Right lobe of liver (tissue), 6 donors: Measurements from ENCODE around the gene ICA1L. TPM values are rescaled to one million over a fixed set of nuclear protein-coding genes. Genes with fewer than 3 reads are reported as not detected.
"Not testable (repeated sequence)": the region's sequence is repeated elsewhere in the genome, so short reads cannot be mapped to it uniquely, and the experiment has no call there.

Source experiments
- ATAC-seq, 4 donors: fragments of 200-7000 bp; cut with Tn5 transposase; one replicate each; pipeline ENCODE4 v1.9.1; 2020; ENCODE audit warnings: mild to moderate bottlenecking in 4 of 4, moderate library complexity in 4 of 4
- DNase-seq, 3 donors: peaks; one replicate each; pipeline ENCODE4 v3.0.0-alpha.2; 2020
- H3K27ac ChIP-seq, 3 donors: fragments of 200-600 bp; one replicate each; pipeline ENCODE4 v1.8.0; 2022
- H3K27me3 ChIP-seq, 2 donors: fragments of 200-600 bp; one replicate each; pipeline ENCODE4 v1.8.0; 2022
- H3K36me3 ChIP-seq, 4 donors: fragments of 200-600 bp; sonication (generic) in 1 of 4; one replicate each; pipeline versions ENCODE4 v1.5.1 to v1.8.0; 2017 to 2022; ENCODE audit warnings: control low read depth in 1 of 4
- H3K4me1 ChIP-seq, 4 donors: fragments of 200-600 bp; sonication (generic) in 1 of 4; one replicate each; pipeline versions ENCODE4 v1.5.1 to v1.8.0; 2017 to 2022; ENCODE audit warnings: control low read depth in 1 of 4
- H3K4me3 ChIP-seq, 3 donors: fragments of 200-600 bp; one replicate each; pipeline ENCODE4 v1.8.0; 2022
- H3K9me3 ChIP-seq, 4 donors: fragments of 200-600 bp; sonication (generic) in 1 of 4; one replicate each; pipeline versions ENCODE4 v1.5.1 to v1.8.0; 2017 to 2022; ENCODE audit warnings: control low read depth in 1 of 4
- POLR2A ChIP-seq: fragments of 450-650 bp; IDR thresholded peaks from one replicate; pipeline ENCODE4 v1.6.1; 2017; ENCODE audit warnings: antibody characterized with exemption, mild to moderate bottlenecking
- WGBS: methylation state at CpG from one replicate; pipeline ENCODE4 v1.1.6; 2018; ENCODE audit warnings: low coverage, low lambda C conversion rate; ENCODE audit not compliant: insufficient coverage; ENCODE audit errors: missing lambda C conversion rate; 5-methylcytosine and 5-hydroxymethylcytosine counted together
- intact Hi-C, 2 donors: fragments of 100-400 bp; cut with DNase I; formaldehyde crosslinking; loops; one replicate each; pipeline versions ENCODE4 v1.11.2 to v1.14.1; 2022
- long read RNA-seq: library from polyadenylated mRNA; unstranded; transcript quantifications from one replicate; pipeline ENCODE4 v2.0.0, GENCODE V29; 2019
- total RNA-seq, 6 experiments: library from RNA; depleted of rRNA in 2 of 6; stranded (reverse); fragments of >200 nt in 2 of 6; fragmentation: NEBNext Ultra II Directional in 3 of 6; extraction: Animal tissue kit (Norgen Biotek cat#: 25700) in 3 of 6; gene quantifications; one replicate each; pipeline versions ENCODE4 v1.1.0 to v1.2.4, GENCODE V29; 2016 to 2023
- TF ChIP-seq, protein P1 (sequence below), 4 donors: fragments of 200-600 bp in 3 of 4; fragments of 450-650 bp in 1 of 4; IDR thresholded peaks; one replicate each; pipeline versions ENCODE4 v1.5.1 to v1.8.0; 2016 to 2022; ENCODE audit warnings: antibody characterized with exemption in 4 of 4, mild to moderate bottlenecking in 2 of 4
- donor health status: DM: no; HTN: yes; CAD: no.
- donor health status: DM: no; HTN: no; CAD: no.
- donor health status: DM: no; HTN: no; CAD: no.
- donor health status: DM: no; HTN: yes; CAD: no.
- donor health status: DM: no; HTN: yes; CAD: no.

ICA1L gene
- total RNA-seq = under 1 TPM; 0.07 to 0.53 (median 0.15) TPM
- long read RNA-seq = 0 reads

DNA sequence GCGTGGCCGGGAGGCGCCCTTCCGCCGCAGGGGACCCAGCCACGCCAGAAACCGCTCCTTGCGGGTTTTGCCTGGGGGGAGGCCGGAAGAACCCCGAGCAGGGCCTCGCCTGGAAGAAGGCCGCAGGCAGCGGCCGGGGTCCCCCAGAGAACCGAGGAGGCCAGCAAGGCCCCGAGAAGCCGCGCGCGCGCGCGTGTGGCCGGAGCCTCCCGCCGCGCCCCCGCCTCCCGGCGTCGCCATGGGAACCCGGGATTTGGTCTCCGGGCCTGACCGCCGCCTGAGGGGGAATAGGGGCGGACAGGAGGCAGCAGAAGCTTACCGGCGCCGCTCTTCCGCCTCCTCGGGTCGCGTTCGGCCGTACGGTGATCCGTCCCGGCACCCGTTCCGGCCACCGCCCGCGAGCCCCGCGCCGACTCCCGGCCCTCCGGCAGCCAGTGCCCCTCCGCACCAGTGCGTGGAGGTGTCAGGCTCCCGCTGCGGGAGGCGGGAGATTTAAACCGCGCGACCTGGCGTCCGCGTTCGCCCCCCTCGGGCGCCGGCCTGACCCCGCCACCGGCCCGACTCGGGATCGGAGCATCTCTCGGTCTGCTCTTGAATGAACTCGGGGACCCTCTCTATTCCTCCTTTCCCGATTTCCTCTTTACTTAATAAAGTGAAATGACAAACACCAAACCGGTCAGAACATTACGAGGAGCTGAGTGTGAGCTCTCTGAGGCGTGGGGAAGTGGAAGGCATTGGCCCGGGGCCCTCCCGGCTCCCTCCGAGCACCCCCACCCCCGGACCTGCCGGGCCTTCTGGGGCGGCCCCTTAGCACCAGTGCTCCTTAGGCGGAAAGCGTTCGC, at the start of gene ICA1L:
Gene ICA1L (minus strand): TSS at position 467 of the 842 bp plus-strand sequence. CDS start 42,757 bp downstream, outside the sequence.
- DNase-seq (peak; percentile 62 to 74 (median 71)), ATAC-seq (peak; percentile 79 to 91 (median 88))
- no peaks in the 10 kb centered on the region for H3K9me3 ChIP-seq
- no peak for TF ChIP-seq POLR2A
- TF ChIP-seq, protein P1, sequence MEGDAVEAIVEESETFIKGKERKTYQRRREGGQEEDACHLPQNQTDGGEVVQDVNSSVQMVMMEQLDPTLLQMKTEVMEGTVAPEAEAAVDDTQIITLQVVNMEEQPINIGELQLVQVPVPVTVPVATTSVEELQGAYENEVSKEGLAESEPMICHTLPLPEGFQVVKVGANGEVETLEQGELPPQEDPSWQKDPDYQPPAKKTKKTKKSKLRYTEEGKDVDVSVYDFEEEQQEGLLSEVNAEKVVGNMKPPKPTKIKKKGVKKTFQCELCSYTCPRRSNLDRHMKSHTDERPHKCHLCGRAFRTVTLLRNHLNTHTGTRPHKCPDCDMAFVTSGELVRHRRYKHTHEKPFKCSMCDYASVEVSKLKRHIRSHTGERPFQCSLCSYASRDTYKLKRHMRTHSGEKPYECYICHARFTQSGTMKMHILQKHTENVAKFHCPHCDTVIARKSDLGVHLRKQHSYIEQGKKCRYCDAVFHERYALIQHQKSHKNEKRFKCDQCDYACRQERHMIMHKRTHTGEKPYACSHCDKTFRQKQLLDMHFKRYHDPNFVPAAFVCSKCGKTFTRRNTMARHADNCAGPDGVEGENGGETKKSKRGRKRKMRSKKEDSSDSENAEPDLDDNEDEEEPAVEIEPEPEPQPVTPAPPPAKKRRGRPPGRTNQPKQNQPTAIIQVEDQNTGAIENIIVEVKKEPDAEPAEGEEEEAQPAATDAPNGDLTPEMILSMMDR (IDR thresholded peaks at IDR 0.05) = no peak
- no peaks in the 10 kb centered on the region for H3K27me3 ChIP-seq
- no peaks in the 10 kb centered on the region for H3K36me3 ChIP-seq
- 0% methylated on average over 14 of the region's 93 CpGs for WGBS
- H3K4me3 ChIP-seq = peak within 1 kb of the TSS; percentile 46 to 80 (median 69)
- H3K4me1 ChIP-seq = peaks cover 0 to 12% (median 0%) of the 10 kb centered on the region in 4 donors
- no peak within 1 kb of the TSS for H3K27ac ChIP-seq
- intact Hi-C loops = no loop called here

DNA sequence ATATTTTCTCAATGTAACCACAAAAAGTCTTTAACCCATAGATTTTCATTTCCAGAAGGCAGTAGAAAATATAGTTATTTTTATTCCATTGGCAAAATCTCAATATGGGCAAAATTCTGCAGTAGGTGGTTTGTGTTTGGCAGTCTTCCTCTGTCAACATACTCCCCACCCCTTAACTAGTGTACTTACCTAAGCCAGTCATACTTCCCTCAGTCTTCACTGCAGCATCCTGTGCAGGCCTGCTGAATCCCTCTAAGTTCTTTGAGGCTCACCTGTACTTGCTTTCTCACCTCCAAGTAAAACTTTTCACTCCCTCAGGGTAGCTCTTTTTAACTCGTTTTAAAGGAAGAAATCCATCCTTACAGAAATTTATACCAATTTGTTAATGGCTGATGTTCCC, 47.3 kb upstream of the ICA1L start:
- Histone ChIP-seq H3K36me3 (peaks cover 0 to 5% (median under 1%) of the 10 kb centered on the region in 4 donors), H3K27me3 (no peaks in the 10 kb centered on the region), H3K4me3 (no peak overlapping the region), H3K9me3 (no peaks in the 10 kb centered on the region), H3K27ac (no peak overlapping the region), H3K4me1 (no peaks in the 10 kb centered on the region)
- intact Hi-C loops = no loop called here
- DNase-seq (no peak), ATAC-seq (no peak)
- TF ChIP-seq POLR2A = no peak
- TF ChIP-seq, protein P1 (IDR thresholded peaks at IDR 0.05) = no peak
- WGBS = 100% methylated on average over 1 of the region's 1 CpG

DNA sequence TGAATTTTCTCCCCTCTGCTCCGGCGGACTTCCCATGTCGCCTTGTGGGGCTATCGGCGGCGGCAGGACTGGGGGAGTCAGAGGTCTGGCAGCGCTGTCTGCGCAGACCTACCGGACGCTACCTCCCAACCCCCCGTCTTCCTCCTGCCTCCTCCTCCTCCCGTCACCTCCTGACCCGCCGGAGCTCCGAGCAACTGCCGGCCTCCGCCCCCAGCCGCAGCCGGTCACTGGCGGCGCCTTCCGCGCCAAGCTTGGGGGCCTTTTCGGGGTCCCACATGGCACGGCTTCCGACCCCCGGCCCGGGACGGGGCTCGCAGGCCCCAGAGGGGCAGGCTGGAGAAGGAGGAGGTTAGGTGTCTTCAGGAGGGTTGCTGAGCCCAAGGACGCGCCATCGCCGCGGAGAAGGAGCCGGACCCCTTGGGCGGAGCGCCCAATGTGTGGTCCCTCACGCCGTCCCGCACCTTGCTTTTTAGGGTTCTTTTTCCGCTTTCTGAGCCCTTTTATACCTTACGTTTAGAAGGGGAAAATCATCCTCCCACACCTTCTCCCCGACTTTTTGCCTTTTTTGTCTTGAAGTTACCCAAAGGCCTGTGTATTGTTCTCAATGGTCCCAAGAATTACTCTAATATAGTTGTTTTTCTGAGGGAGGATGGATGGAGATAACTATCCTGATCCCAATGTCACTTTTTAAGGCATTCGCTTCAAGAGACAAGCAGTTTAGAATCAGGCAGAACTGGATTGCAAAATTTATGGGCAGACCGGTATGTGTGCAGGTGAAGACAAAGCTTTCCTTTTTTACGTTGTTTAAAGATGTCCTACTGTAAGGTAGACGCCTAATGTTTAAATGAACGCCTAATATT, 41.0 kb upstream of the ICA1L start:
- DNase-seq, H3K27me3 ChIP-seq, intact Hi-C loops, H3K9me3 ChIP-seq, H3K36me3 ChIP-seq: not testable (repeated sequence)
- peaks cover 0 to 13% (median 8%) of the 10 kb centered on the region in 4 donors for H3K4me1 ChIP-seq
- 5% methylated on average over 7 of the region's 49 CpGs for WGBS
- peak overlapping the region; percentile 74 to 92 (median 77) for H3K4me3 ChIP-seq
- peak overlapping the region; percentile 63 to 81 (median 80) for H3K27ac ChIP-seq
- peak; percentile 79 to 87 (median 82) for ATAC-seq

DNA sequence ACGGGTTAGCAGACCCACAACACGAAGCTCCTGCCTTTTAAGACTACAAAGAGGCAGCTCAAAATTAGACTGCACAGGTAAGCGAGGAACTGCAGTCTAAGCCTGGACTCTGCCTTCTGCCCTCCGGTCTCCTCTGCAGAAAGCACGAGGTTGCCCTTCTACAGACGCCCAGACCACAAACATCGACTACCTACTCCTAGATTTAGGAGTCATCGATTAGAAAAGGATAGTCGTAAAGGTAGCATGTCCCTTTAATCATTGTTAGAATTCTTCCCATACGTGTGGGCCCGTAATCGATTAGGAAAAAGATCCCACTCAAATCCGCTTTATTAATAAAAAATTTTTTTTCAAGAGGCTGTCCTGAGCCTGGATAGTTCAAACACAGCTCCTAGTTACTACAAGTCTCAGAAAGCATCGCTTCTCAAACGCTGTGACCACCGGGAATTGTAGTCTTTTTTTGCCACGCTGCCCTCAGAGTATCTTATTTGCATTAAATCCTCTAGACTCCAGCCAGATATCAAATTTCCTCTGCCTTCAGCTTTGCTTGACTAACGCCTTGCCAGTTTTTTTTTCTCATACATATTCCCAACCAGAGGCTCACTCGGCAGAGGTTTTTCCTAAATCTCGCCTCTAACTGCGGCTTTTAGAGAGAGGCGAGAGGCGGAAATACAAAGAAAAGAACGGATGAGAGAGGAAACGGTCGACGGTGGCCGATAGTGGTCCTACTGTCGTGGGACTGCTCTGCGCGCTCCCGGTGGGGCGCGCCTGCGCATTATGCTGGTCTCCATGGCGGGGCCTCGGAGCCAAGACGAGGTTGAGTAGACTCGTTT, 40.2 kb upstream of the ICA1L start, which contains the start of the genes CARF and WDR12:
Gene CARF (plus strand): TSS at position 764 of the 830 bp plus-strand sequence. CDS start 29,628 bp downstream, outside the sequence.
Gene WDR12 (minus strand): TSS at position 162 of the 830 bp plus-strand sequence. CDS start 197 bp downstream, outside the sequence.
- DNase-seq (peak; percentile 96 to 97 (median 96)), ATAC-seq (peak; percentile 92 to 95 (median 94))
- intact Hi-C loops = no loop called here
- no peaks in the 10 kb centered on the region for H3K36me3 ChIP-seq
- H3K9me3 ChIP-seq = no peaks in the 10 kb centered on the region
- peak within 1 kb of the TSS; percentile 63 to 81 (median 80) for H3K27ac ChIP-seq
- peaks cover 0 to 13% (median 8%) of the 10 kb centered on the region in 4 donors for H3K4me1 ChIP-seq
- H3K27me3 ChIP-seq = no peaks in the 10 kb centered on the region
- under 1% methylated on average over 34 of the region's 39 CpGs for WGBS
- peak; percentile 68 for TF ChIP-seq POLR2A
- TF ChIP-seq, protein P1 (IDR thresholded peaks at IDR 0.05) = no peak
- H3K4me3 ChIP-seq = peak within 1 kb of the TSS; percentile 74 to 92 (median 77)
